Ectodermal cell (in vitro differentiated cells): ENCODE data around the gene NEK7.

ENCODE experiments used
- H3K27ac ChIP-seq: 2 replicates; pipeline ENCODE4 v1.7.0; 2013; ENCODE audit warnings: mild to moderate bottlenecking, low read depth, low read length; ENCODE audit not compliant: insufficient read depth, poor library complexity, severe bottlenecking
- H3K27me3 ChIP-seq: 2 replicates; pipeline ENCODE4 v1.7.0; 2013; ENCODE audit warnings: mild to moderate bottlenecking, low read length; ENCODE audit not compliant: insufficient read depth, control insufficient read depth, poor library complexity, severe bottlenecking
- H3K36me3 ChIP-seq: one replicate; pipeline ENCODE4 v1.7.0; 2013; ENCODE audit warnings: low read length; ENCODE audit not compliant: control insufficient read depth, insufficient read depth
- H3K4me1 ChIP-seq: one replicate; pipeline ENCODE4 v1.7.0; 2013; ENCODE audit warnings: low read length; ENCODE audit not compliant: control insufficient read depth, insufficient read depth
- H3K4me3 ChIP-seq: 2 replicates; pipeline ENCODE4 v1.7.0; 2013; ENCODE audit warnings: low read depth, low read length, control low read depth; ENCODE audit not compliant: insufficient read depth
- H3K9me3 ChIP-seq: 2 replicates; pipeline ENCODE4 v1.7.0; 2013; ENCODE audit warnings: mild to moderate bottlenecking, low read length, moderate library complexity; ENCODE audit not compliant: control insufficient read depth
- WGBS, 2 experiments: methylation state at CpG; one replicate each; pipeline ENCODE4 v1.1.7; 2013; ENCODE audit warnings: missing lambda C conversion rate in 2 of 2; 5-methylcytosine and 5-hydroxymethylcytosine counted together

Gene NEK7

GRCh38 chr1:198264282-198264681, 107.5 kb downstream of the NEK7 start:
- Histone ChIP-seq H3K36me3 (no peaks in the 10 kb centered on the region), H3K27me3 (no peaks in the 10 kb centered on the region), H3K4me3 (no peak overlapping the region), H3K4me1 (peaks cover 6% of the 10 kb centered on the region), H3K27ac (no peak overlapping the region), H3K9me3 (no peaks in the 10 kb centered on the region)

- H3K27ac ChIP-seq: peak overlapping the region; percentile 55
- no peaks in the 10 kb centered on the region for H3K27me3 ChIP-seq
Observed at GRCh38 chr1:198265073-198265661, 108.4 kb downstream of the NEK7 start.

GRCh38 chr1:198267056-198267455, 110.3 kb downstream of the NEK7 start:
- H3K4me3 ChIP-seq: no peak overlapping the region
- peaks cover 6% of the 10 kb centered on the region for H3K4me1 ChIP-seq
- H3K27me3 ChIP-seq: no peaks in the 10 kb centered on the region
- H3K36me3 ChIP-seq: no peaks in the 10 kb centered on the region
- H3K27ac ChIP-seq: no peak overlapping the region
- no peaks in the 10 kb centered on the region for H3K9me3 ChIP-seq

More at GRCh38 chr1:198265073-198265661, 108.4 kb downstream of the NEK7 start:
- H3K36me3 ChIP-seq: no peaks in the 10 kb centered on the region
- 82 to 84% methylated on average over 3 of the region's 3 CpGs for WGBS, 2 experiments
- no peak overlapping the region for H3K4me3 ChIP-seq
- H3K9me3 ChIP-seq: no peaks in the 10 kb centered on the region
- H3K4me1 ChIP-seq: peaks cover 6% of the 10 kb centered on the region

- H3K36me3 ChIP-seq: no peaks in the 10 kb centered on the region
- no peaks in the 10 kb centered on the region for H3K27me3 ChIP-seq
- H3K4me1 ChIP-seq: peaks cover 6% of the 10 kb centered on the region
- no peak overlapping the region for H3K4me3 ChIP-seq
- H3K27ac ChIP-seq: no peak overlapping the region
- 96 to 97% methylated on average over 4 of the region's 4 CpGs for WGBS, 2 experiments
- H3K9me3 ChIP-seq: no peaks in the 10 kb centered on the region
Observed at GRCh38 chr1:198267921-198268320, 111.1 kb downstream of the NEK7 start.

- H3K27ac ChIP-seq: no peak overlapping the region
- H3K36me3 ChIP-seq: no peaks in the 10 kb centered on the region
- H3K27me3 ChIP-seq: no peaks in the 10 kb centered on the region
- WGBS, 2 experiments: 95 to 100% methylated on average over 2 of the region's 3 CpGs
- no peak overlapping the region for H3K4me3 ChIP-seq
- H3K9me3 ChIP-seq: no peaks in the 10 kb centered on the region
- H3K4me1 ChIP-seq: peaks cover 6% of the 10 kb centered on the region
Observed at GRCh38 chr1:198268784-198269645, 112.2 kb downstream of the NEK7 start.

- Histone ChIP-seq H3K4me3 (no peak overlapping the region), H3K27ac (no peak overlapping the region), H3K4me1 (peaks cover 6% of the 10 kb centered on the region), H3K9me3 (no peaks in the 10 kb centered on the region), H3K36me3 (no peaks in the 10 kb centered on the region), H3K27me3 (no peaks in the 10 kb centered on the region)
- WGBS, 2 experiments: 86% methylated on average over 1 of the region's 1 CpG; no CpG with 5 or more reads in 1 of the 2 experiments
Observed at GRCh38 chr1:198269646-198269940, 112.8 kb downstream of the NEK7 start.

GRCh38 chr1:198270273-198270828, 113.6 kb downstream of the NEK7 start:
- no peaks in the 10 kb centered on the region for H3K36me3 ChIP-seq
- peaks cover under 1% of the 10 kb centered on the region for H3K4me1 ChIP-seq
- H3K27me3 ChIP-seq: no peaks in the 10 kb centered on the region
- no peak overlapping the region for H3K27ac ChIP-seq
- H3K4me3 ChIP-seq: no peak overlapping the region
- WGBS, 2 experiments: 100% methylated on average over 1 of the region's 1 CpG; no CpG with 5 or more reads in 1 of the 2 experiments
- no peaks in the 10 kb centered on the region for H3K9me3 ChIP-seq

- Histone ChIP-seq H3K27ac (no peak overlapping the region), H3K9me3 (no peaks in the 10 kb centered on the region), H3K27me3 (no peaks in the 10 kb centered on the region), H3K36me3 (no peaks in the 10 kb centered on the region), H3K4me1 (no peaks in the 10 kb centered on the region), H3K4me3 (no peak overlapping the region)
Observed at GRCh38 chr1:198271467-198271866, 114.7 kb downstream of the NEK7 start.

- Histone ChIP-seq H3K36me3 (no peaks in the 10 kb centered on the region), H3K27ac (no peak overlapping the region), H3K4me3 (no peak overlapping the region), H3K9me3 (no peaks in the 10 kb centered on the region), H3K4me1 (no peaks in the 10 kb centered on the region), H3K27me3 (no peaks in the 10 kb centered on the region)
- no CpG with 5 or more reads among the region's 1 CpG for WGBS, 2 experiments
Observed at GRCh38 chr1:198272492-198272891, 115.7 kb downstream of the NEK7 start.

- no peaks in the 10 kb centered on the region for H3K9me3 ChIP-seq
- H3K27me3 ChIP-seq: no peaks in the 10 kb centered on the region
- WGBS, 2 experiments: 91% methylated on average over 1 of the region's 1 CpG; no CpG with 5 or more reads in 1 of the 2 experiments
- no peaks in the 10 kb centered on the region for H3K4me1 ChIP-seq
- no peaks in the 10 kb centered on the region for H3K36me3 ChIP-seq
- no peak overlapping the region for H3K4me3 ChIP-seq
- H3K27ac ChIP-seq: no peak overlapping the region
Observed at GRCh38 chr1:198273748-198274295, 117.0 kb downstream of the NEK7 start.
